Stimulated activated CD8-positive, alpha-beta memory T cell treated with anti-CD3 and anti-CD28 coated beads, Interleukin-15, amount 100 ng/mL, for 48 hours (primary cell): ENCODE data around the gene RPL7A.
"Not testable (repeated sequence)": the region's sequence is repeated elsewhere in the genome, so short reads cannot be mapped to it uniquely, and the experiment has no call there.

Source experiments
- DNase-seq, 2 donors: peaks; one replicate each; pipeline ENCODE4 v3.0.0-alpha.2; 2020; ENCODE audit warnings: low read depth in 2 of 2

Gene RPL7A

DNA sequence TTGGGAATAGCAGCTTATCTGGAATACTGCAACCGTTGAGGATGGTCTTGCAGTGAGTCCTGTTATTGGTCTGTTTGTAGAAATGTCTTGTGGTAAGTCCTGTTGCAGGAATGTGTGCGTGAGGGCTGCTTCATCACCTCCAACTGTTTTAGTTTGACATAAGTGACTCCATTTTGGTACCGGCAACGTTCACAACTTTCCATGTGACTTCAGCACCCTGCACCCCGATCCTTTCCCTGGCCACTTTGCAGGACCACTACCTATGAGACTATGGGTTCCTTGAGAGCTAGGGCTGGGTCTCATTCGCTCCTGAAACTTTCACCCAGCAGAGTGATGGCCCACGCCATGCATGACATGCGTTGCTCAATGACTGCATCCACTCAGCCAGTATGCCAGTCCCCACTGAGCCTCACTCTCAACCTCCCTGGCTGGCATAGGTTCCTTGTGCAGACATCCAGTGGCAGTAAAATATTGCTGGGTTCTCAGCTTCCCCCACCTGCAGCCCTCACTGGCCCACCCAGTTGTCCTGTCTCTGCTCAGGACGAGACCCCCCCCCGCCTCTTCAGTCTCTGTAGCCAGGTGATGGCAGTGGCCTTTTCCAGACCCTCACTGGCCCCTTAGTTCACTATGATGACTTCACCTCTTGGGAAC, 20.1 kb upstream of the RPL7A start:
- DNase-seq: no peak

GRCh38 chr9:133329306-133330156, 18.5 kb upstream of the RPL7A start:
- not testable (repeated sequence) for DNase-seq

- DNase-seq: no peak
These were observed 16.8 kb upstream of the RPL7A start for GRCh38 chr9:133331221-133331620.

DNA sequence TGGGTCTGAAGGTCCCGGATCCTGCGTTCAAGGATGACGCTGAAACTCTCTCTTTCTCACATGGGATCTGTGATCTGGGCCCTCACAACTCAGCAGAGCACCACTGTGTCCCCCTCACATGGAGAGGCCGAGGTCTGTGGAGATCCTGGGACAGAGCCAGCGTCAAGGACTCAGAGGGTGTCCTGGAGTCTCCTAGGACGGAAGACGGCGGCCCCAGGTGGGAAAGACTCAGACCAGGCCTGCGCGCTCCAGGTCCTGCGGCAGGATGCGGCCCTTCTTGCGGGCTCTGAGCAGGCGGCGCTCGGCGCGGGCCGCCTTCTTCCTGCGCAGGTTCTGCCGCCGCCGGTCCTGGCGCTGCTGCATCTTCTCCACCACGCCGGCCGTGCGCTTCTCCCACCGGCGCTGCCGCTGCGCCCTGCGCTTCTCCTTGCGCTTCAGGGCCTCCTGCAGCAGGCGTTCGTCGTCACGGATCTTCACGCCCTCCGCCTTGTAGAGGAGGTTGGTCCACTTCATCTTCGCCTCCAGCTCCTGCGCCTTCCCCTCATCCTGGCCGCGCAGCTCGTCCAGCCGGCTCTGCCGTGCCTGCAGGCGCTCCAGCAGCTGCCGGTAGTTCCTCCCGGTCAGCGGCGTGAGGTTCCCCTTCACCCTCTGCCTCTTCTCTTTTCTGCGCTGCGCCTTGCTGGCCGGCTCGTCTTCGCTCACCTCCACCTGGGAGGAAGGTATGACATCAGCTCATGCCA, 16.2 kb upstream of the RPL7A start:
- DNase-seq: no peak

- DNase-seq: no peak
These were observed 15.7 kb upstream of the RPL7A start for GRCh38 chr9:133332381-133332730.

GRCh38 chr9:133333011-133333410, 15.0 kb upstream of the RPL7A start:
- DNase-seq: no peak

DNA sequence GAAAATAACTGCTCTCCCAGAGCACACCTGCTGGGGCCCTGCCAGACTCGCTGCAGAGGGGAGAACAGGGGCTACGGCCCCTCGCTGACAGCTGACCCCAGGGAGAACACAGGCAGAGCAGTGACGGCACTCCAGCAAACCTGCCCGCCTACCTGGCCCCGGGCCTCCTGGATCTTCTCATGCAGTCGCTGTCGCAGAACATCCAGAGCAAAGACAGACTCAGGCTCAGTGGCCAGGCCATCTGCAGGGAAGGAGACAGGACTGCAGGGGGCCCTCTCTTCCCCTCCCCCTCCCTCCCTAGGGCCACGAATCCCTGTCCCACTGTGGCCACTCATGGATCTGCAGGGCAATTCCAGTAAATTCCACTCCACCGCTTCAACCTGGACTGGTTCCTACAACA, 14.5 kb upstream of the RPL7A start:
- DNase-seq: no peak

DNA sequence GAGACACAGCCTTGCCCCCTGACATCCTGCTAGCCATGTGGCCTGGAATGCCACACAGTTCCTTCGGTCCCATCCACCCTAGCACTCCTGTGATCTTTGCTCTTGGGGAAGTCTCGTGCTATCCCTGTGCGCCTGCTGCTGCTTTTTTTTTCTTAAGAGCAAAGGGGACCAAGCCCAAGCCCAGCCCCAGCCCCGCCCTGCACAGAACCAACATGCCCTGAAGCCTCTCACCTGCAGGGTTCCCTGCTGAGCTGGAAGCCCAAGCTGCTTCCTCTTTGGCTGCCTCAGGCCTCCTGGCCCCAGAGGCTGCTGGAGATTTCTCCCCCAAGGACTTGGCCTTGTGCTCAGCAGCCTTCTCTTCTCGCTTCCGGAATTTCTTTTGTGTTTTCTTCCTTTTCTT, 13.9 kb upstream of the RPL7A start:
- DNase-seq: no peak

GRCh38 chr9:133334888-133335287, 13.1 kb upstream of the RPL7A start:
- not testable (repeated sequence) for DNase-seq

DNA sequence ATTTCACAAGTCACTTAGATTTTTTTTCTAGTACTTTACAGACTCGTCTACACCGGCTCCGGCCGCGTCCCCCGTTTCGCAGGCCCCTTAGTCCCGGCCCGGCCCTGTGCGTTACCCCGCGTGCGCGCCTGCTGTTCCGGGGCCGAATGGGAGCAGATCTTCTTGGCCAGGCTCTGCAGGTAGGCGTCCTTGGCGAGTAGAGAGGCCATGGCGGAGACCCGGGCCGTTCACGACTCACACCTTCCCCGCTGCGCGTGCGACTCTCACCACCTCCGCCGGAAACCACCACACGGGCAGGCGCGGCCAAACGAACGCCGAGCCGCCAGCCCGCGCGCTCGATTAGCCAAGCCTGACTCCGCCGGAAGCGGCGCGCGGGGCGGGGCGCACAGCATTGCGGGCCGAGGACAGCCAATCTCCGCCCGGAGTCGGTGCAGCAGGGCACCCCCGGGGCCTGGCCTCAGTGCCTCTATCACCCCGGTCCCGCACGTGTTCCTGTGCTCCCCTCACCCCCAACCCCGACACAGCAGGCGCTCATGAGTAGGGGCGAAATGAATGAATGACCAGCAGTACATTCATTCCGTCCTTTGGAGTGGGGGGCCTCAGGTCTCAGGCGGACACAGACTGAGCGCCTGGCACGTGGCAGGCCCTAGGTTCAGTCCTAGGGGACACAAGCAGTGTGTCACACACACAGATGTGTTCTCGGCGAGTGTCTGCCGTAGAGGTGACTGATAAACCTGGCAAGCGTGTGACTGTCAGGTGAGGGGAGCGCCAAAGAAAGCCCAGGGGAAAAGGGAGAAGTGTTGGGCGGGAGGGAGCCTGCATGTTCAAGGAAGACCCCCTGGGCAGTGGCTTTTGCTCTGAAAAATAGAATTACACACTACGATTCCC, 11.8 kb upstream of the RPL7A start, which contains the start of gene SURF6:
Gene SURF6 (minus strand): TSS at position 265 of the 888 bp plus-strand sequence. CDS start 56 bp downstream, at position 209.
- peak; percentile 91 to 93 for DNase-seq

- DNase-seq: no peak
These were observed 8.4 kb upstream of the RPL7A start for GRCh38 chr9:133339641-133340040.

DNA sequence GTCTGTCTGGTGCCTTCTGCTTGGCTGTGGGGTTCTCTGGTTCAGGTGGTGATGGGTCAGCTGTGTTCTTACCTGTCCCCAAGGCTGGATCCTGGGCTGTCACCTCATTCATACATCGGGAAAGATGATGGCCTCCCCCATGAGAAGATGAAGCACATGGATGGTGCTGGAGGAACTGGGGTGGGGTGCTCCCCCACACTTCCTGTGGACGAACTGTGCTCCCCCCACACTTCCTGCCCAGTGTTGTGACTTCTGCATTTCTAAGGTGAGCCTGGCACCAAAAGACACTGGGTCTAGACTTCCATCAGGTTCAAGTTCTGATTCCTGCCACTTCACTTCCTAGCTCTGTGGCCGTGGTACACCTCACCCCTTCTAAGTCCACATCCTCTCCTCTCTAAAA, 7.8 kb upstream of the RPL7A start:
- DNase-seq: no peak

GRCh38 chr9:133340916-133341315, 7.1 kb upstream of the RPL7A start:
- DNase-seq: no peak

DNA sequence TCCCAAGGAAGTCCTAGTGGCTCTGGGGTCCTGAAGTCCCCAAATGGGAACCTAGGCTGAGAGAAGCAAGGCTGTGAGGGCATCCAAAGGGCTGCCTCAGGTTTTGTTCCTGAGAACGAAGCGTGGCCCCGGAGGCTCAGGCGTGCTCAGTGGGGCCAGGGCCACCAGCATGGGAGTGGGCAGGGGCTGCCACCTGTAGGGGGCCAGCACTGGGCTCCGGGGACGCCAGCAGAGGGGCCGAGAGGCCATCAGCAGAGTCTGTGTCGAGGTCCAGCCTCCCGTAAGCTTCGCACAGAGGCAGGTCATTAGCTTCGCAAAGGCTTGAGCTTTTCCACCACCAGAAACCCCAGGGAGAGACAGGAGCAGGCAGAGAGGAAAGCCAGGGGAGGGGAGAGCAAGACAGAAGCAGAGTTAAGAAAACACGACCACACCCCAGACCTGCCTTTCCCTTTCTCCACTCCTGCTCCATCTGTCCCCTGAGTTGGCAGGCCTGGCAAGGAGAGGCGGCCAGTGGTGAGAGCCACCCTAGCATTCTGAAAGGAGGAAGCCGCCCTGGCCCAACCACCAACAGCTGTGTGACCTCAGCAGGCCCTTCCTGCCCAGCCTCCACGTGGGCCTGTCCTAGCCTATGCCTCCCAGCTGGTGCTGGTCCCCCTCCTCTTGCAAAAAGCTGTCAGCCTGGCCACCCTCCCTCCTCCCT, 6.5 kb upstream of the RPL7A start:
- no peak for DNase-seq

- DNase-seq: no peak
These were observed 6.0 kb upstream of the RPL7A start for GRCh38 chr9:133342069-133342406.

- DNase-seq: no peak
These were observed 5.4 kb upstream of the RPL7A start for GRCh38 chr9:133342570-133342969.

- DNase-seq: no peak
These were observed 3.9 kb upstream of the RPL7A start for GRCh38 chr9:133344071-133344470.

GRCh38 chr9:133344979-133345378, 3.0 kb upstream of the RPL7A start:
- no peak for DNase-seq

- DNase-seq: no peak
These were observed 2.4 kb upstream of the RPL7A start for GRCh38 chr9:133345596-133345995.

DNA sequence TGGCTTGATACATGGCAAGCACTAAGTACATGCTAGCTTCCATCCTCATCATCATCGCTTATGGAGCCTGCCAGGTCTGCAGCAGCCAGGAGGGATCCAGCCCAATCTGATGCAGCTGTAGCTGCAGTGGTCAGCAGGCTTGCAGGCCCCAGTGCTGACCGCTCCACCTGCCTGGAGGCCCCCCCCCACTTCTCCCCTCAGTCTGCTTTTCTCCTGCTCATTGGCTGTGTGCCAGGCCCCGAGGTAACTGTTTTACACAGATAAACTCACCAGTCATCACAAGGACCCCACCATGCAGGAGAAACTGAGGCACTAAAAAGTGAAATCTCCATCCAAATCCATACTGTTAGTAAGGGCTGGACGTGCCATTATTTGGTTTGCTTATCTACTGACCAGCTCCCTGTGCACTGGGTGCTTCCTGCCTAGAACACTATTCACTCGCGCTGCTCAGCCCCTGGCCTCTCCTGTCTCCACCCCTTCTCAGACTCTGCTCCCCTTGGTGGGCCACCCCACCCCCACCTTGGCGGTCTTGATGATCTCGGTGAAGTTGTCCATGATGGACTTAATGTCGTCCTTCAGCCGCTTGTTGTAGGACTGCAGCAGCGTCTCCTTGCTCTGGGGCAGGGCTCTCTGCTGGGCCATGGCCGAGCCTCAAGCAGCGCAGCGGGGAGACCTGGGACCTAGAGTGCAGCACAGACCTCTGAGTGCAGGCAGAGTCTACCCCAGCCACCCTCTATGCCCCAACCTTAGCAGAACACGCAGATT, 1.8 kb upstream of the RPL7A start:
- DNase-seq: no peak
